B cell (primary cell): Measurements from ENCODE around the gene DDB1. TPM values are rescaled to one million over a fixed set of nuclear protein-coding genes. Genes with fewer than 3 reads are reported as not detected.

Experiments used
- ATAC-seq: fragments of 200-7000 bp; cut with Tn5 transposase; one replicate; pipeline ENCODE4 v1.10.0; 2021; ENCODE audit warnings: low read depth, mild to moderate bottlenecking, moderate number of reproducible peaks, moderate library complexity
- CTCF ChIA-PET: fragments of 350-600 bp; sonication (Branson Sonifier 250); formaldehyde crosslinking; loops from one replicate; lab custom pipeline; 2021; ENCODE audit warnings: antibody characterized with exemption, inconsistent platforms; lab: Charles Lee
- POLR2A ChIA-PET: fragments of 350-600 bp; sonication (Branson Sonifier 250); formaldehyde crosslinking; loops from one replicate; lab custom pipeline; 2021; ENCODE audit warnings: antibody characterized with exemption; lab: Charles Lee
- DNase-seq: peaks from one replicate; pipeline ENCODE4 v3.0.0; 2013
- H2AFZ ChIP-seq: 2 replicates; pipeline ENCODE4 v1.6.1; 2012; ENCODE audit warnings: mild to moderate bottlenecking, low read depth, low read length; ENCODE audit not compliant: insufficient read depth, poor library complexity, severe bottlenecking
- H3K27ac ChIP-seq, 2 donors: 1 replicate in 1 of 2; 2 replicates in 1 of 2; pipeline ENCODE4 v1.5.1; 2012 to 2013; ENCODE audit warnings: low read length in 2 of 2, mild to moderate bottlenecking in 2 of 2, moderate library complexity in 1 of 2
- H3K27me3 ChIP-seq, 4 experiments: fragments of 200-600 bp in 1 of 4; sonication (generic) in 1 of 4; replicated peaks in 1 of 4; 1 replicate in 2 of 4; 2 replicates in 2 of 4; pipeline versions ENCODE4 v1.6.1 to v1.7.0; 2013 to 2016; ENCODE audit warnings: low read length in 3 of 4, mild to moderate bottlenecking in 2 of 4, mixed read lengths in 1 of 4, moderate library complexity in 1 of 4; ENCODE audit not compliant: insufficient read depth in 4 of 4, control insufficient read depth in 3 of 4; ENCODE audit errors: control extremely low read depth in 1 of 4
- H3K36me3 ChIP-seq, 2 experiments: replicated peaks in 1 of 2; 1 replicate in 1 of 2; 2 replicates in 1 of 2; pipeline versions ENCODE4 v1.6.1 to v1.7.1; 2013; ENCODE audit warnings: low read length in 1 of 2; ENCODE audit not compliant: insufficient read depth in 2 of 2, control insufficient read depth in 1 of 2; ENCODE audit errors: control extremely low read depth in 1 of 2, extremely low read depth in 1 of 2
- H3K4me1 ChIP-seq, 2 donors: fragments of 200-600 bp in 1 of 2; sonication (generic) in 1 of 2; 1 replicate in 1 of 2; 2 replicates in 1 of 2; pipeline versions ENCODE4 v1.5.1 to v1.6.1; 2013 to 2017; ENCODE audit warnings: low read length in 2 of 2; ENCODE audit not compliant: control insufficient read depth in 2 of 2, insufficient read depth in 2 of 2
- H3K4me2 ChIP-seq: replicated peaks from 2 replicates; pipeline ENCODE3; 2012; ENCODE audit warnings: mild to moderate bottlenecking, low read depth, low read length; ENCODE audit not compliant: poor library complexity, severe bottlenecking
- H3K4me3 ChIP-seq, 5 experiments: fragments of 200-600 bp in 1 of 5; sonication (generic) in 1 of 5; 1 replicate in 3 of 5; 2 replicates in 2 of 5; pipeline versions ENCODE4 v1.5.1 to v1.7.0; 2011 to 2016; ENCODE audit warnings: low read length in 4 of 5, mild to moderate bottlenecking in 4 of 5, low read depth in 2 of 5, control low read depth in 1 of 5, moderate library complexity in 1 of 5; ENCODE audit not compliant: insufficient read depth in 1 of 5; ENCODE audit errors: control extremely low read depth in 1 of 5, extremely low read depth in 1 of 5
- H3K79me2 ChIP-seq: fragments of 200-600 bp; sonication (generic); one replicate; pipeline ENCODE4 v1.6.0; 2016; ENCODE audit warnings: low read length; ENCODE audit not compliant: control insufficient read depth, insufficient read depth
- H3K9ac ChIP-seq: fragments of 200-600 bp; sonication (generic); 2 replicates; pipeline ENCODE4 v1.6.1; 2017; ENCODE audit warnings: mild to moderate bottlenecking, low read length, moderate library complexity
- H3K9me3 ChIP-seq, 3 donors: one replicate each; pipeline versions ENCODE4 v1.6.1 to v1.7.1; 2013; ENCODE audit warnings: low read length in 2 of 3; ENCODE audit not compliant: control insufficient read depth in 2 of 3, insufficient read depth in 1 of 3; ENCODE audit errors: control extremely low read depth in 1 of 3
- H4K20me1 ChIP-seq: 2 replicates; pipeline ENCODE4 v1.6.0; 2012; ENCODE audit warnings: mild to moderate bottlenecking, low read length; ENCODE audit not compliant: insufficient read depth, control insufficient read depth, poor library complexity, severe bottlenecking
- H3K27ac Mint-ChIP-seq: one replicate; pipeline ENCODE4 v1.8.0; 2021; ENCODE audit warnings: mixed read lengths
- H3K27me3 Mint-ChIP-seq: one replicate; pipeline ENCODE4 v1.8.0; 2021; ENCODE audit warnings: mixed read lengths
- H3K4me1 Mint-ChIP-seq: one replicate; pipeline ENCODE4 v1.8.0; 2021; ENCODE audit warnings: mixed read lengths
- H3K4me3 Mint-ChIP-seq: one replicate; pipeline ENCODE4 v1.8.0; 2021; ENCODE audit warnings: mixed read lengths
- H3K9me3 Mint-ChIP-seq: one replicate; pipeline ENCODE4 v1.8.0; 2022; ENCODE audit warnings: mixed read lengths; ENCODE audit not compliant: insufficient read depth
- CTCF ChIP-seq: fragments of 200-600 bp; IDR thresholded peaks from one replicate; pipeline ENCODE4 v1.8.0; 2022; ENCODE audit warnings: antibody characterized with exemption, mild to moderate bottlenecking
- EZH2 ChIP-seq: IDR thresholded peaks from 2 replicates; pipeline ENCODE4 v1.6.1; 2012; ENCODE audit warnings: borderline replicate concordance, low read depth, mild to moderate bottlenecking, moderate library complexity, low read length; ENCODE audit not compliant: insufficient read depth, poor library complexity, severe bottlenecking
- WGBS: methylation state at CpG from one replicate; pipeline ENCODE4 v1.1.5; 2013; ENCODE audit warnings: missing lambda C conversion rate; ENCODE audit not compliant: insufficient coverage; 5-methylcytosine and 5-hydroxymethylcytosine counted together
- intact Hi-C: fragments of 100-400 bp; cut with micrococcal nuclease; formaldehyde crosslinking; loops from one replicate; pipeline ENCODE4 v1.10.0; 2022
- polyA plus RNA-seq: library from polyadenylated mRNA; depleted of rRNA; stranded (reverse); fragments of >200 nt; gene quantifications from 2 replicates; pipeline ENCODE4 v1.2.3, GENCODE V29; 2012
- total RNA-seq, 2 donors: library from RNA; stranded (reverse); fragments of 120-200 nt in 1 of 2; gene quantifications; 1 replicate in 1 of 2; 2 replicates in 1 of 2; pipeline versions ENCODE4 v1.2.3 to v1.2.4, GENCODE V29; 2013 to 2022

DDB1 gene
- total and polyA plus RNA-seq, 2 donors (not counting 1 experiment from before 2014, with no cell fraction given) = 52.4 to 155 TPM

- under 1% methylated on average over 21 of the region's 24 CpGs for WGBS
- H3K27ac ChIP-seq = peak overlapping the region; percentile 46 to 88
- peaks cover 35% of the 10 kb centered on the region for H4K20me1 ChIP-seq
- H3K9me3 ChIP-seq = no peaks in the 10 kb centered on the region
- H3K9ac ChIP-seq = peak overlapping the region; percentile 82
- peaks cover 10 to 22% of the 10 kb centered on the region in 2 experiments for H3K36me3 ChIP-seq
- Mint-ChIP-seq H3K4me3 (peak overlapping the region; percentile 98), H3K4me1 (peaks cover 65% of the 10 kb centered on the region), H3K27me3 (no peaks in the 10 kb centered on the region), H3K27ac (peak overlapping the region; percentile 80), H3K9me3 (no peaks in the 10 kb centered on the region)
- peaks cover 63% of the 10 kb centered on the region for H3K79me2 ChIP-seq
- ATAC-seq (no peak), DNase-seq (no peak)
- no peaks in the 10 kb centered on the region for H3K27me3 ChIP-seq
- TF ChIP-seq EZH2 (no peak), CTCF (no peak)
- POLR2A ChIA-PET = interaction anchor here (0.6 to 1.3 kb wide), 3 partner anchors 28 to 42 kb away, joined by 3 to 6 read pairs (median 4); partner anchors contain the start of genes CYB561A3 and TMEM138
- peak overlapping the region; percentile 88 for H3K4me2 ChIP-seq
- peak overlapping the region; percentile 55 to 97 (median 84) for H3K4me3 ChIP-seq
- intact Hi-C loops = loop anchor here (5.0 kb wide), 2 partner anchors 170 to 490 kb away; partner anchors contain the start of genes CCDC86 and VPS37C
- H2AFZ ChIP-seq = peak overlapping the region; percentile 86
- CTCF ChIA-PET = interaction anchor here (1.4 to 11.2 kb wide), 4 partner anchors 30 to 61 kb away, joined by 4 to 649 read pairs (median 20); partner anchors contain the start of genes CYB561A3 and TMEM138
- H3K4me1 ChIP-seq = peaks cover 30 to 35% of the 10 kb centered on the region in 2 donors
Observed at GRCh38 chr11:61332281-61332796, 566 bp downstream of the DDB1 start.

GRCh38 chr11:61331651-61332050 lies 1.3 kb downstream of the DDB1 start:
- Histone ChIP-seq H3K9me3 (no peaks in the 10 kb centered on the region), H3K4me2 (peak overlapping the region; percentile 88), H3K4me3 (peak overlapping the region in 3 of 5 experiments; percentile 0 to 86 (median 84)), H3K79me2 (peaks cover 66% of the 10 kb centered on the region), H3K4me1 (peaks cover 30 to 34% of the 10 kb centered on the region in 2 donors), H3K27ac (peak overlapping the region in 1 of 2 donors; percentile 88), H3K27me3 (no peaks in the 10 kb centered on the region), H4K20me1 (peaks cover 42% of the 10 kb centered on the region), H3K36me3 (peaks cover 13 to 28% of the 10 kb centered on the region in 2 experiments), H2AFZ (no peak overlapping the region), H3K9ac (peak overlapping the region; percentile 82)
- Mint-ChIP-seq H3K27ac (peak overlapping the region; percentile 80), H3K4me3 (peak overlapping the region; percentile 98), H3K27me3 (no peaks in the 10 kb centered on the region), H3K9me3 (no peaks in the 10 kb centered on the region), H3K4me1 (peaks cover 59% of the 10 kb centered on the region)
- ATAC-seq = no peak
- no peak for DNase-seq
- ChIA-PET POLR2A (interaction anchor here (0.6 to 1.3 kb wide), 4 partner anchors 29 to 54 kb away, joined by 3 to 6 read pairs (median 4); partner anchors contain the start of genes CYB561A3 and TMEM138), CTCF (interaction anchor here (1.0 to 3.3 kb wide), 4 partner anchors 31 to 103 kb away, joined by 3 to 34 read pairs (median 4); partner anchors contain the start of genes CYB561A3 and TMEM138)
- TF ChIP-seq EZH2 (no peak), CTCF (no peak)
- WGBS = 79% methylated on average over 6 of the region's 6 CpGs
- intact Hi-C loops = loop anchor here (5.0 kb wide), 2 partner anchors 169 to 489 kb away; partner anchors contain the start of genes CCDC86 and VPS37C
